Testis (tissue), 3 donors: ENCODE results near the gene ABCB6. TPM values are rescaled to one million over a fixed set of nuclear protein-coding genes. Genes with fewer than 3 reads are reported as not detected.
"Not testable (repeated sequence)": the region's sequence is repeated elsewhere in the genome, so short reads cannot be mapped to it uniquely, and the experiment has no call there.

Source experiments
- DNase-seq: peaks from one replicate; pipeline ENCODE4 v3.0.0-alpha.2; 2019
- H3K27ac ChIP-seq, 2 donors: fragments of 200-600 bp; sonication (generic); one replicate each; pipeline ENCODE4 v1.5.1; 2019
- H3K27me3 ChIP-seq: fragments of 200-600 bp; sonication (generic); one replicate; pipeline ENCODE4 v1.5.1; 2019
- H3K36me3 ChIP-seq: fragments of 200-600 bp; sonication (generic); one replicate; pipeline ENCODE4 v1.5.1; 2017; ENCODE audit warnings: low read depth; ENCODE audit errors: missing control alignments
- H3K4me1 ChIP-seq: fragments of 200-600 bp; sonication (generic); one replicate; pipeline ENCODE4 v1.5.1; 2019
- H3K4me3 ChIP-seq, 2 donors: fragments of 200-600 bp; sonication (generic); one replicate each; pipeline ENCODE4 v1.5.1; 2017 to 2019
- H3K9me3 ChIP-seq: fragments of 200-600 bp; sonication (generic); one replicate; pipeline ENCODE4 v1.5.1; 2017
- CTCF ChIP-seq, 3 experiments: fragments of 450-650 bp in 2 of 3; fragments of 200-600 bp in 1 of 3; sonication (generic) in 1 of 3; IDR thresholded peaks; one replicate each; pipeline ENCODE4 v1.5.1; 2016 to 2019; ENCODE audit warnings: antibody characterized with exemption in 3 of 3, mild to moderate bottlenecking in 2 of 3, moderate library complexity in 1 of 3
- POLR2A ChIP-seq: fragments of 450-650 bp; IDR thresholded peaks from one replicate; pipeline ENCODE4 v1.6.1; 2017; ENCODE audit warnings: antibody characterized with exemption, mild to moderate bottlenecking, moderate library complexity
- WGBS, 2 donors: methylation state at CpG; one replicate each; pipeline ENCODE4 v1.1.5; 2018; 5-methylcytosine and 5-hydroxymethylcytosine counted together
- intact Hi-C: fragments of 100-400 bp; cut with DNase I; formaldehyde crosslinking; loops from one replicate; pipeline ENCODE4 v1.15.1; 2023; ENCODE audit warnings: low total_unique reads
- polyA plus RNA-seq: library from polyadenylated mRNA; stranded (reverse); fragments of 350-450 nt; fragmentation: Illumina TruSeq; extraction: RNeasy Lipid Tissue Mini Kit (QIAGEN cat#74804); gene quantifications from one replicate; pipeline ENCODE4 v1.2.3, GENCODE V29; 2014; ENCODE audit warnings: low read depth, low replicate concordance; ENCODE audit not compliant: insufficient read depth
- total RNA-seq, 2 donors: library from RNA; depleted of rRNA; stranded (reverse); fragments of >200 nt; gene quantifications; one replicate each; pipeline ENCODE4 v1.2.3, GENCODE V29; 2016

The ABCB6 gene
- total and polyA plus RNA-seq, 3 donors from 2014 or later: 43.8 to 94.8 (median 47.0) TPM

DNA sequence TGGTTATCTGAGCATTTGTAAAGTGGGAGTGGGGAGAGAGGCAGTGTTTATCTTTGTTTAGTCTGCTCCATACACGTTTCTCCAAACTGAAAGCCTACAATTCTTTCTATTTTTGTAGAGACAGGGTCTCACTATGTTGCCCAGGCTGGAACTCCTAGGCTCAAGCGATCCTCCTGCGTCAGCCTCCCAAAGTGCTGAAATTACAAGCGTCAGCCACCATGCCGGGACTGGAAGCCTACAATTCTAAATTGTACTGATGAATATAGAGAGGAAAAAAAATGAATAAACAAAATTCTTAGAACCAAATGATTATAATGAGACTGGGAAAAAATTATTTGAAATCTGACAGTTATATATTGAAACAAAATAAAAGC, 13.6 kb downstream of the ABCB6 start:
- H3K27ac ChIP-seq: no peak overlapping the region
- H3K4me3 ChIP-seq: no peak overlapping the region
- H3K9me3 ChIP-seq: no peaks in the 10 kb centered on the region
- intact Hi-C loops: no loop called here
- TF ChIP-seq POLR2A (no peak), CTCF (IDR thresholded peaks at IDR 0.05) (no peak)
- H3K27me3 ChIP-seq: no peaks in the 10 kb centered on the region
- WGBS, 2 donors: 70 to 80% methylated on average over 5 of the region's 5 CpGs
- no peaks in the 10 kb centered on the region for H3K36me3 ChIP-seq
- peaks cover 21% of the 10 kb centered on the region for H3K4me1 ChIP-seq
- no peak for DNase-seq

- TF ChIP-seq CTCF (IDR thresholded peaks at IDR 0.05): no peak
- TF ChIP-seq POLR2A: no peak
Measured at GRCh38 chr2:219204425-219205164, 14.2 kb downstream of the ABCB6 start.

DNA sequence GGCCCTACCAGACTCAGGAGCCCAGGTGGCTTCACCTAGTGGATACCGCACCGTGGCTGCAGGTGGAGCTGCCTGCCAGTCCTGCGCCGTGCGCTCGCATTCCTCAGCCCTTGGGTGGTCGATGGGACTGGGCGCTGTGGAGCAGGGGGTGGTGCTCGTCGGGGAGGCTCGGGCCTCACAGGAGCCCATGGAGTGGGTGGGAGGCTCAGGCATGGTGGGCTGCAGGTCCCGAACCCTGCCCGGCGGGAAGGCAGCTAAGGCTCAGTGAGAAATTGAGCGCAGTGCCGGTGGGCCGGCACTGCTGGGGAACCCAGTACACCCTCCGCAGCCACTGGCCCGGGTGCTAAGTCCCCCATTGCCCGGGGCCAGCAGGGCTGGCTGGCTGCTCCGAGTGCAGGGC, 17.4 kb downstream of the ABCB6 start:
- H3K9me3 ChIP-seq, H3K4me3 ChIP-seq, DNase-seq, H3K36me3 ChIP-seq, H3K27me3 ChIP-seq, intact Hi-C loops, H3K27ac ChIP-seq, H3K4me1 ChIP-seq: not testable (repeated sequence)
- WGBS, 2 donors: 73 to 80% methylated on average over 3 to 21 of the region's 21 CpGs

More at GRCh38 chr2:219204425-219205164, 14.2 kb downstream of the ABCB6 start:
- DNase-seq: no peak
- Histone ChIP-seq H3K36me3 (no peaks in the 10 kb centered on the region), H3K4me1 (peaks cover 21% of the 10 kb centered on the region), H3K4me3 (no peak overlapping the region), H3K9me3 (no peaks in the 10 kb centered on the region), H3K27ac (no peak overlapping the region), H3K27me3 (no peaks in the 10 kb centered on the region)
- 85 to 90% methylated on average over 7 of the region's 7 CpGs for WGBS, 2 donors
- intact Hi-C loops: no loop called here

DNA sequence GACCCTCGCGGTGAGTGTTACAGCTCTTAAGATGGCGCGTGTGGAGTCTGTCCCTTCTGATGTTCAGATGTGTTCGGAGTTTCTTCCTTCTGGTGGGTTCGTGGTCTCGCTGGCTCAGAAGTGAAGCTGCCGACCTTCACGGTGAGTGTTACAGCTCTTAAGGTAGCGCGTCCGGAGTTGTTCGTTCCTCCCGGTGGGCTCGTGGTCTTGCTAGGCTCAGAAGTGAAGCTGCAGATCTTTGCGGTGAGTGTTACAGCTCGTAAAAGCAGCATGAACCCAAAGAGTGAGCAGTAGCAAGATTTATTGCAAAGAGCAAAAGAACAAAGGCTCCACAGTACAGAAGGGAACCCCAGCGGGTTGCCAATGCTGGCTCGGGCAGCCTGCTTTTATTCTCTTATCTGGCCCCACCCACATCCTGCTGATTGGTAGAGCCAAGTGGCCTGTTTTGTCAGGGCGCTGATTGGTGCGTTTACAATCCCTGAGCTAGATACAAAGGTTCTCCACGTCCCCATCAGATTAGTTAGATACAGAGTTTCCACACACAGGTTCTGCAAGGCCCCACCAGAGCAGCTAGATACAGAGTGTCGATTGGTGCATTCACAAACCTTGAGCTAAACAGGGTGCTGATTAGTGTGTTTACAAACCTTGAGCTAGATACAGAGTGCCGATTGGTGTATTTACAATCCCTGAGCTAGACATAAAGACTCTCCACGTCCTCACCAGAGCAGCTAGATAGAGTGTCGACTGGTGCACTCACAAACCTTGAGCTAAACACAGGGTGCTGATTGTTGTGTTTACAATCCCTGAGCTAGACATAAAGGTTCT, 18.0 kb downstream of the ABCB6 start:
- DNase-seq: peak; percentile 69
- Histone ChIP-seq H3K27ac (peak overlapping the region; percentile 63 to 68), H3K4me3 (peak overlapping the region in 1 of 2 donors; percentile 20)
- H3K27me3 ChIP-seq, H3K9me3 ChIP-seq, H3K4me1 ChIP-seq, intact Hi-C loops, H3K36me3 ChIP-seq: not testable (repeated sequence)
- 56 to 60% methylated on average over 20 to 26 of the region's 26 CpGs for WGBS, 2 donors

GRCh38 chr2:219199470-219200211, 19.1 kb downstream of the ABCB6 start:
- Histone ChIP-seq H3K27me3 (no peaks in the 10 kb centered on the region), H3K4me1 (peaks cover 3% of the 10 kb centered on the region), H3K36me3 (no peaks in the 10 kb centered on the region), H3K9me3 (no peaks in the 10 kb centered on the region), H3K27ac (no peak overlapping the region), H3K4me3 (no peak overlapping the region)
- TF ChIP-seq POLR2A (no peak), CTCF (IDR thresholded peaks at IDR 0.05) (no peak)
- intact Hi-C loops: no loop called here
- WGBS, 2 donors: 76 to 84% methylated on average over 12 of the region's 12 CpGs
- DNase-seq: peak; percentile 14
